HG03103 (cell line): ENCODE measurements around the gene ZACN.

Experiments
- ATAC-seq: cut with Tn5 transposase; IDR thresholded peaks from one replicate; pipeline ENCODE4 v1.9.1; 2021; ENCODE audit warnings: low read depth; ENCODE audit not compliant: unreplicated experiment

Gene ZACN

DNA sequence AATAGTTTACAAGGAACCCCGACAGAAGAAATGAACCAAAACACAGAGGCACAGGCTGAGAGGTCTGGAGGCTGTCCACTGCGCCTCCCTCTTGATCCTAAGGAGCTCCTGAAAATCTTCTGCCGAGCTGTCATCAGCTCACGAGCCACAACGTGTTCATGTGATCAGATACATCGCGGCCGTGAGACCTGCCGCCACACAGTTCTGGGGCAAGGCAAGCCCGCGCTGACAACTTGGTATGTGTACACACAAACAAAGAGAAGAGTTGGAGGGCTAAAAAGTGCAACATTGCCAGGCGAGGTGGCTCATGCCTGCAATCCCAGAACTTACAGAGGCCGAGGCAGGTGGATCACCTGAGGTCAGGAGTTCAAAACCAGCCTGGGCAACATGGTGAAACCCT lies 17.0 kb downstream of the ZACN start:
- no peak for ATAC-seq

- no peak for ATAC-seq
Observed at GRCh38 chr17:76097716-76098295, 18.8 kb downstream of the ZACN start.

- no peak for ATAC-seq
Observed at GRCh38 chr17:76102944-76103273, 23.9 kb downstream of the ZACN start.

DNA sequence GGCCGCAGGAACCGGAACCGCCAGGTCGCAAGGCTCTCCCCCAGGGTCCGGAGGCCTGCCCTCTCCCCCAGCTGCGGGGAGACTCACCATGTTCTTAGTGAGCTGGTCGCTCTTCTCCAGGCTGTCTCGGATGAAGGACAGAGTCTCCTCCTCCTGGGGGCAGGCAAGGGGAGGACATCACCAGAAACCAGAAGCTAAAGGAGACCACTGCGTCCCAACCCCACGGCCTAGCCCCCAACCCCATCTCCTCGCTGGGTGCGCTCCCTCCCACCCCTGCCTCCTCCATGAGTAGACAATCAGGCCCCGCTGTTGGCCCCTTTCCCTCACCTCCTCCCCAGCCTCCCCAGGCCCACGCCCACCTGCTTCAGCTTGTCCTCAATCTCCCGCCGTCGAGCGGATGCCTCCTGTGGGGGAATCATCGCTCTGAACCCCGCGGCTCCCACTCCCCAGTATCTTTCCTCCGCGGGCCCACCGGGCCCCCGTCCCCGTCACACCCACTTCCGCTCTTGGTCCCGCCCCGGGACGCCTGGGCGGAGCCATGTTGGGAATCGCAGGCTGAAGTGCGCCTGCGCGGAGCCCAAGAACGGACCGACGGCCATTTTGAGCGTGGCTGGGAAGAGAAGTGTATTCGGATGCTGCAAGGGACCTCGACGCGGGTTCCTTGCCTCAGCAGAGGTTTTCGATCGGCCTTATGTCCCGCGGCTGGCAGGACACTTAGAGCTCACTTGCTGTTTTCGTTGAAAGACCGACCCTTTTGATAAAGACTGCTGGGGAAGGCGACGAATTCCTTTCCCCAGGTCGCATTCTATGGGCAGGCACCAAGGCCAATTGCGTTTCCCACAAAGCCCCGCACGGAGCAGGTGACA lies 24.5 kb downstream of the ZACN start, which contains the start of gene EXOC7:
TSS of gene EXOC7 (minus strand) at position 514 of the 866 bp plus-strand sequence. CDS start at position 419, 95 bp downstream.
- peak; percentile 55 for ATAC-seq

- ATAC-seq, result no peak
Observed at GRCh38 chr17:76104140-76104895, 25.3 kb downstream of the ZACN start.

GRCh38 chr17:76104896-76105231 lies 25.9 kb downstream of the ZACN start:
- ATAC-seq, result no peak

GRCh38 chr17:76106703-76107102 lies 27.7 kb downstream of the ZACN start:
- ATAC-seq, result no peak

DNA sequence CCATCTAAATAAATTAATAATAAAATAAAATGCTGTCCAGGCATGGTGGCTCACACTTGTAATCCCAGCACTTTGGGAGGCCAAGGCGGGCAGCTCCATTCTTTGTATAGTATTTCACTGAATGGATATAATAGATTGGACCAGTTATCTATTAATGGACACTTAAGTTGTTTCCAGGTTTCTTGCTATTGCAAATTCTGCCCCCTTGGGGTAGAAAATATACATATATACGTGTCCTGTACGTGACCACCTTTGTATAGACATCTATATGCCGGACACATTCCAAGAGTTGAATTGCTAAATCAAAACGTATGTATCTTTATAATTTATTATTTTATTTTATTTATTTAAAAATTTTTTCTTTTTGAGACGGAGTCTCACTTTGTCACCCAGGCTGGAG lies 28.5 kb downstream of the ZACN start:
- no peak for ATAC-seq

- ATAC-seq, result no peak
Observed at GRCh38 chr17:76111956-76112355, 33.0 kb downstream of the ZACN start.

GRCh38 chr17:76115138-76115754 lies 36.3 kb downstream of the ZACN start:
- no peak for ATAC-seq

GRCh38 chr17:76119409-76120371 lies 40.7 kb downstream of the ZACN start:
- no peak for ATAC-seq

DNA sequence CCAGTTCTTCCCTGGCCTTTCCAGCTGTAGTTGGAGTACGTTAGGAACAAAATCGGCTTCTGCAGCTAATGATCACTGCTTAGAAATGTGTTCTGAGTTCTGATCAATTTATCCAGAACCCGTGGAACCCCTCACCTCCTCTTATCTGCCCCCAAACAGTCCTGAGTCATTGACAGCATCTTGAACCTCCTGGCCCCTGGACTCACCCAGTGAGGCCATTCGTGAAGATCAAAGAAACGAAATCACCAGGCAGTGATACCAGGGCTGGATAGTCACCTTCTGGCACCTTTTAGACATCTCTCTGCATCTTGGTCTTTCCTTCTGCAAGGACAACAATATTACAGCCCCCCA lies 41.7 kb downstream of the ZACN start:
- ATAC-seq, result no peak

DNA sequence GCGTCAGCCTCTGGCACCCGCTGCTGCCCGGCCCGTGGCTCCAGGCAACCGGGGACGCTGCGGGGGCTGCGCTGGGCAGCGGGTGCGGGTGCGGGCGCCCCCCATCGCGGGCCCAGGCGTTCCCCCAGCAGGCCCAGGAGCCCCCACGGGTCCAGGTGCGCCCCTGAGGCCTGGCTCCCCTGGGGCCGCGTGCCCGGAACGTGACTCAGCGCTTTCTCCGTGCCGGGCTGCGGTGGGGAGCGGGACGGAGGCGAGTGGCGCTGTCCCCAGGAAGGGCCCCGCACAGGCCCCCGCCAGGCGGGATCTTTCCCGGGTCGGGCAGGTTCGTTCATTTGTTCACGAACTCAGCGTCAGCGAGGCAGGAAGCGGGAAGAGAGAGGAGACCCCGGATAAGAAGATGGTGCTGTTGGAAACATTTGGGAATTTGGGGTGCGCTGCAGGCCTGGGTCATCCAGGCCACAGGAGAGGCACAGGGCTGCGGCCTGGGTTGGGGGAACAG lies 43.0 kb downstream of the ZACN start:
- ATAC-seq, result no peak

GRCh38 chr17:76122431-76123190 lies 43.6 kb downstream of the ZACN start:
- ATAC-seq, result no peak

DNA sequence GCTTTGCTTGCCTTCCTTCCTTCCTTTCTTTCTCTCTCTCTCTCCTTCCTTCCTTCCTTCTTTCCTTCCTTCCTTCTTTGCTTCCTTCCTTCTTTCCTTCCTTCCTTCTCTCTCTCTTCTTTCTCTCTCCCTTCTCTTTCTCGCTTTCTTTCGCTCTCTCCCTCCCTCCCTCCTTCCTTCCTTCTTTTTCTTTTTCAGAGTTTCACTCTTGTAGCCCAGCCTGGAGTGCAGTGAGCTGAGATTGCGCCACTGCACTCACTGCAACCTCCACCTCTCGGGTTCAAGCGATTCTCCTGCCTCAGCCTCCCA lies 44.2 kb downstream of the ZACN start:
- ATAC-seq, result no peak

DNA sequence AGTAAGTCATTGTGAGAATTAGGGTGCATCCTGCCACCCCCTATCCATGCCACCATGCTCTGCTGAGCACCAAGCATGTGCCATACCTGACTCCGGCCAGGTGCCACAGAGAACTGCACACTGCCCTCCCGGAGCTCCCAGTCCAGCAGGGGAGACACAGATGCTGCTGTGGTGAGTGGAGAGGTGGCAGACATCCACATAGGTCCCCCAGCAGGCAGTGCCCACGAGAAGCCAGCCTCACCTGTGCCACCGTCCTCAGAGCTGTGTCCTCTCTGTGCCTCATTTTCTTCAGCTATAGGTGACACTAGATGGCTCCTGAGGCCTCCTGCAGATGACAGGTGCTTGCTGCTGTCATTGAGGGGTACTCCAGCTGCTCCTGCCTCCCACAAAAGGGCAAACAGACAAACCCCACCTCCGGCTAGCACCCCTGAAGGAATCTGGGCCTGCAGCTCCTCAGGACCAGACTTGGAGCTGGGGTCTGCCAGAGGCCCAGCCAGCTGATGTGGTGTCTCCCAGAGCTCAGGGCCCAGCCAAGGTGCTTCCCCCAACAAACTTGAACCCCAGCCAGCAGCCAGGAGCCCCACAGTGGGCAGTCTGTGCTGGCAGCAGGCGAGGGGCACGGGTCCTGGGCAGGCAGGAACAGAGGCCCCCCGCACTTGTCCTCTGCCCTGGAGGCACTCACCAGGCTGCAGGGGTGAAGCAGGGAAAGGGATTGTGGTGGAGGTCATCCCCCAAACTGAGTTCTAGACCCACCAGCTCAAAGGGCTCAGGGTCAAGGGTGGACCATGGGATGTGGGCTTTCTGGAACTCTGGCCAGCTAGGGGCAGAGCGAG lies 45.0 kb downstream of the ZACN start:
- no peak for ATAC-seq

GRCh38 chr17:76124582-76125390 lies 45.8 kb downstream of the ZACN start:
- ATAC-seq, result no peak

- no peak for ATAC-seq
Observed at GRCh38 chr17:76125391-76125675, 46.4 kb downstream of the ZACN start.
